Breast epithelium (tissue), 3 donors: ENCODE measurements around the gene TNFRSF12A.

Experiments
- POLR2A ChIP-seq: fragments of 450-650 bp; IDR thresholded peaks from one replicate; pipeline ENCODE4 v1.6.1; 2016; ENCODE audit warnings: antibody characterized with exemption, mild to moderate bottlenecking, moderate library complexity
- TF ChIP-seq, protein P1 (sequence below), 3 donors: fragments of 450-650 bp; IDR thresholded peaks; one replicate each; pipeline ENCODE4 v1.5.1; 2016 to 2017; ENCODE audit warnings: antibody characterized with exemption in 3 of 3, mild to moderate bottlenecking in 3 of 3, moderate library complexity in 3 of 3

DNA sequence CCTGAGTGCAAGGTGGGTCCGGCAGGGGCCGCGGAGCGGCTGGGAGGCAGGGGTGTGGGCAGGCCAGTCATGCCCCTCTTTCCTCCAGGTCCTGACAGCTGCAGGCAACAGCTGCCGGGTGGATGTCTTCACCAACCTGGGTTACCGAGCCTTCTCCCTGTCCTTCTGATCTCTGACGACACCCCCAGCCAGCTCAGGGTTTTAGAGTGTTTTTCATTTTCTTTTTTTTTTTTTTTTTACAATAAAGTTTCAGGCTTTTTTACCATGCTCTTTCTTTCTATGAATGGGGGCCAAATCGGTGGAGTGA is 7.3 kb downstream of the TNFRSF12A start:
- no peak for TF ChIP-seq POLR2A
- TF ChIP-seq, protein P1, sequence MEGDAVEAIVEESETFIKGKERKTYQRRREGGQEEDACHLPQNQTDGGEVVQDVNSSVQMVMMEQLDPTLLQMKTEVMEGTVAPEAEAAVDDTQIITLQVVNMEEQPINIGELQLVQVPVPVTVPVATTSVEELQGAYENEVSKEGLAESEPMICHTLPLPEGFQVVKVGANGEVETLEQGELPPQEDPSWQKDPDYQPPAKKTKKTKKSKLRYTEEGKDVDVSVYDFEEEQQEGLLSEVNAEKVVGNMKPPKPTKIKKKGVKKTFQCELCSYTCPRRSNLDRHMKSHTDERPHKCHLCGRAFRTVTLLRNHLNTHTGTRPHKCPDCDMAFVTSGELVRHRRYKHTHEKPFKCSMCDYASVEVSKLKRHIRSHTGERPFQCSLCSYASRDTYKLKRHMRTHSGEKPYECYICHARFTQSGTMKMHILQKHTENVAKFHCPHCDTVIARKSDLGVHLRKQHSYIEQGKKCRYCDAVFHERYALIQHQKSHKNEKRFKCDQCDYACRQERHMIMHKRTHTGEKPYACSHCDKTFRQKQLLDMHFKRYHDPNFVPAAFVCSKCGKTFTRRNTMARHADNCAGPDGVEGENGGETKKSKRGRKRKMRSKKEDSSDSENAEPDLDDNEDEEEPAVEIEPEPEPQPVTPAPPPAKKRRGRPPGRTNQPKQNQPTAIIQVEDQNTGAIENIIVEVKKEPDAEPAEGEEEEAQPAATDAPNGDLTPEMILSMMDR (IDR thresholded peaks at IDR 0.05): no peak
